HepG2 (cell line): Measurements from ENCODE around the gene NFE2L1. TPM values are rescaled to one million over a fixed set of nuclear protein-coding genes. Genes with fewer than 3 reads are reported as not detected.

ENCODE experiments used
- ATAC-seq: fragments of 200-7000 bp; cut with Tn5 transposase; 3 replicates; pipeline ENCODE4 v1.9.1; 2020; ENCODE audit warnings: mild to moderate bottlenecking, moderate library complexity
- BruUV-seq: library from RNA; stranded (reverse); fragments of 400-500 nt; replicated peaks from 2 replicates; lab custom pipeline; 2021; lab: Mats Ljungman, UMichigan
- CTCF ChIA-PET: fragments of 300-600 bp; formaldehyde crosslinking; extraction: SDS; loops from one replicate; lab custom pipeline; 2021; ENCODE audit warnings: low total read pairs, inconsistent platforms, low intra/inter-chr PET ratio; lab: Yijun Ruan, JAX
- POLR2A ChIA-PET: fragments of 350-600 bp; sonication (Branson Sonifier 250); formaldehyde crosslinking; loops from one replicate; lab custom pipeline; 2020; ENCODE audit warnings: antibody characterized with exemption, inconsistent platforms; lab: Yijun Ruan, JAX
- DNase-seq: peaks from one replicate; pipeline ENCODE4 v3.0.0-alpha.2; 2015; ENCODE audit warnings: low spot score
- FAIRE-seq: peaks from 3 replicates; lab custom pipeline; 2011; peaks lifted over from hg19 to GRCh38; lab: Jason Lieb, UNC
- H2AFZ ChIP-seq: one replicate; pipeline ENCODE4 v1.6.1; 2011; ENCODE audit warnings: low read length, inconsistent platforms
- H3K27ac ChIP-seq: fragments of 300-600 bp; 3 replicates; pipeline ENCODE4 v1.8.0; 2011; ENCODE audit warnings: mixed run types, mild to moderate bottlenecking, mixed read lengths, low read length, inconsistent platforms; ENCODE audit not compliant: insufficient read depth; ENCODE audit errors: extremely low read length
- H3K27me3 ChIP-seq, 2 experiments: fragments of 200-600 bp in 1 of 2; 2 replicates in 1 of 2; 3 replicates in 1 of 2; pipeline versions ENCODE4 v1.6.0 to v1.8.0; 2011; ENCODE audit warnings: low read length in 2 of 2, mild to moderate bottlenecking in 2 of 2, moderate library complexity in 2 of 2, inconsistent platforms in 1 of 2; ENCODE audit not compliant: insufficient read depth in 2 of 2, control insufficient read depth in 1 of 2
- H3K36me3 ChIP-seq, 2 experiments: fragments of 200-600 bp in 1 of 2; replicated peaks in 1 of 2; 2 replicates in 1 of 2; 3 replicates in 1 of 2; pipeline versions ENCODE4 v1.5.1 to v1.8.0; 2011; ENCODE audit warnings: low read length in 2 of 2, inconsistent platforms in 1 of 2; ENCODE audit not compliant: insufficient read depth in 2 of 2, control insufficient read depth in 1 of 2
- H3K4me1 ChIP-seq: 2 replicates; pipeline ENCODE4 v1.5.1; 2012; ENCODE audit warnings: low read length, inconsistent platforms; ENCODE audit not compliant: insufficient read depth
- H3K4me2 ChIP-seq: 2 replicates; pipeline ENCODE4 v1.6.0; 2011; ENCODE audit warnings: low read depth, low read length, inconsistent platforms
- H3K4me3 ChIP-seq, 3 experiments: fragments of 200-600 bp in 1 of 3; sonication (generic), shearing (Covaris generic) in 1 of 3; replicated peaks in 1 of 3; 2 replicates each; pipeline ENCODE4 v1.5.1; 2011 to 2016; ENCODE audit warnings: low read length in 3 of 3, inconsistent platforms in 2 of 3, low read depth in 2 of 3, mild to moderate bottlenecking in 2 of 3, control low read depth in 1 of 3, mixed read lengths in 1 of 3; ENCODE audit not compliant: insufficient read depth in 1 of 3
- H3K79me2 ChIP-seq: one replicate; pipeline ENCODE4 v1.6.1; 2011; ENCODE audit warnings: low read length, inconsistent platforms; ENCODE audit not compliant: insufficient read depth
- H3K9ac ChIP-seq: 2 replicates; pipeline ENCODE4 v1.6.0; 2011; ENCODE audit warnings: mild to moderate bottlenecking, low read depth, low read length, inconsistent platforms; ENCODE audit not compliant: insufficient read depth
- H3K9me3 ChIP-seq: 2 replicates; pipeline ENCODE4 v1.5.1; 2012; ENCODE audit warnings: mild to moderate bottlenecking, low read length
- H4K20me1 ChIP-seq: 2 replicates; pipeline ENCODE4 v1.6.0; 2011; ENCODE audit warnings: inconsistent platforms, mild to moderate bottlenecking, low read length, moderate library complexity; ENCODE audit not compliant: insufficient read depth
- ARID5B ChIP-seq: IDR thresholded peaks from 2 replicates; pipeline ENCODE4 v1.4.0; 2020; ENCODE audit warnings: mild to moderate bottlenecking, missing genetic modification reagents
- CEBPB ChIP-seq: IDR thresholded peaks from 2 replicates; pipeline ENCODE4 v1.6.1; 2011; ENCODE audit warnings: low read depth, low read length, improper control_type of control experiment, borderline replicate concordance
- MTA1 ChIP-seq: sonication (generic); formaldehyde crosslinking; IDR thresholded peaks from 2 replicates; pipeline ENCODE4 v1.4.0; 2020; ENCODE audit warnings: missing genetic modification reagents, mild to moderate bottlenecking, borderline replicate concordance
- RNF2 ChIP-seq: fragments of 450-650 bp; conservative IDR thresholded peaks from 2 replicates; pipeline ENCODE4 v1.6.1; 2016; ENCODE audit warnings: low read depth
- SMAD1 ChIP-seq: sonication (generic); formaldehyde crosslinking; IDR thresholded peaks from 2 replicates; pipeline ENCODE4 v1.4.0; 2020; ENCODE audit warnings: missing genetic modification reagents, low read depth, mild to moderate bottlenecking, borderline replicate concordance
- TARDBP ChIP-seq: sonication (generic); formaldehyde crosslinking; IDR thresholded peaks from 2 replicates; pipeline ENCODE4 v1.8.0; 2022; ENCODE audit warnings: mild to moderate bottlenecking, missing genetic modification reagents
- ZFP41 ChIP-seq: sonication (generic); formaldehyde crosslinking; IDR thresholded peaks from 2 replicates; pipeline ENCODE4 v1.4.0; 2020; ENCODE audit warnings: mild to moderate bottlenecking, missing genetic modification reagents, borderline replicate concordance
- WGBS: methylation state at CpG from one replicate; pipeline ENCODE4 v1.1.6; 2017; ENCODE audit warnings: low lambda C conversion rate; 5-methylcytosine and 5-hydroxymethylcytosine counted together
- in situ Hi-C: cut with HindIII; loops from 2 replicates; pipeline ENCODE4 v1.10.0; 2017; ENCODE audit warnings: low pct_unique_long_range_greater_than_20kb; ENCODE audit not compliant: extremely low pct_ligation_motif_present
- intact Hi-C: fragments of 100-400 bp; cut with micrococcal nuclease; formaldehyde crosslinking; loops from one replicate; pipeline ENCODE4 v1.10.0; 2022; ENCODE audit not compliant: unreplicated experiment
- polyA plus RNA-seq, 8 experiments: library from polyadenylated mRNA; depleted of rRNA in 3 of 8; stranded (reverse) in 7 of 8; unstranded in 1 of 8; fragments of >200 nt; fragmentation: Illumina TruSeq in 4 of 8; extraction: Trizol in 4 of 8; gene quantifications; 2 replicates each; pipeline versions ENCODE4 v1.2.1 to v1.2.3, GENCODE V29; 2011 to 2016; ENCODE audit warnings: low read depth in 4 of 8, missing spikeins in 1 of 8, mixed read lengths in 1 of 8; ENCODE audit not compliant: insufficient read depth in 1 of 8
- total RNA-seq, 5 experiments: library from RNA; depleted of rRNA; stranded (reverse); fragments of >200 nt; fragmentation: Illumina TruSeq; extraction: Trizol; gene quantifications; 2 replicates each; pipeline ENCODE4 v1.2.3, GENCODE V29; 2016; ENCODE audit warnings: low read depth in 1 of 5
- TF ChIP-seq, protein P1 (sequence below): sonication (generic); formaldehyde crosslinking; IDR thresholded peaks from 2 replicates; pipeline ENCODE4 v1.4.0; 2020; ENCODE audit warnings: mild to moderate bottlenecking, missing genetic modification reagents, borderline replicate concordance

The NFE2L1 gene
- total and polyA plus RNA-seq, 2 of the 13 experiments (the other 11 are each of a cell fraction or from before 2014, with no cell fraction given) = 67.0 to 234 TPM

- TF ChIP-seq, protein P1, sequence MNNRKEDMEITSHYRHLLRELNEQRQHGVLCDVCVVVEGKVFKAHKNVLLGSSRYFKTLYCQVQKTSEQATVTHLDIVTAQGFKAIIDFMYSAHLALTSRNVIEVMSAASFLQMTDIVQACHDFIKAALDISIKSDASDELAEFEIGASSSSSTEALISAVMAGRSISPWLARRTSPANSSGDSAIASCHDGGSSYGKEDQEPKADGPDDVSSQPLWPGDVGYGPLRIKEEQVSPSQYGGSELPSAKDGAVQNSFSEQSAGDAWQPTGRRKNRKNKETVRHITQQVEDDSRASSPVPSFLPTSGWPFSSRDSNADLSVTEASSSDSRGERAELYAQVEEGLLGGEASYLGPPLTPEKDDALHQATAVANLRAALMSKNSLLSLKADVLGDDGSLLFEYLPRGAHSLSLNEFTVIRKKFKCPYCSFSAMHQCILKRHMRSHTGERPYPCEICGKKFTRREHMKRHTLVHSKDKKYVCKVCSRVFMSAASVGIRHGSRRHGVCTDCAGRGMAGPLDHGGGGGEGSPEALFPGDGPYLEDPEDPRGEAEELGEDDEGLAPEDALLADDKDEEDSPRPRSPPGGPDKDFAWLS (CRISPR knock-in tag) = no peak
- TF ChIP-seq, all 625 proteins: peak for 4
These were observed 12.1 kb downstream of the NFE2L1 start (continued) for GRCh38 chr17:48060249-48060648.

DNA sequence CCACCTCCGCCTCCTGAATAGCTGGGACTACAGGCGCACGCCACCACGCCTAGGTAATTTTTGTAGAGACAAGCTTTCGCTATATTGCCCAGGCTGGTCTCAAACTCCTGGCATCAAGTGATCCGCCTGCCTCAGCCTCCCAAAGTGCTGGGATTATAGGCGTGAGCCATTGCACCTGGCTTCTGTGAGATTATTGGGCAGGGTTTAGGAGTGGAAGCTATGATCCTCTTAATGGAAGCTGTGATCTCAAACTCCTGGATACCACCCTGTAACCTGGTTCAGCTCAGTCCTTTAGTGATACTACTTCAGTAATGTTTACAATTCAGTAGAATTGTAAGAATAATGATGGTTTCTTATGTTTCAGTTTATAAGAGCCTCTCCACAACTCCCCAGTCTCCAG lies 14.1 kb downstream of the NFE2L1 start:
- intact Hi-C loops = no loop called here
- Histone ChIP-seq H3K36me3 (peaks cover 34 to 77% of the 10 kb centered on the region in 2 experiments), H3K4me2 (no peak overlapping the region), H3K9me3 (no peaks in the 10 kb centered on the region), H4K20me1 (peaks cover 5% of the 10 kb centered on the region; the same call in 1 of the 2 replicates), H3K27ac (no peak overlapping the region), H3K4me3 (no peak overlapping the region), H2AFZ (no peak overlapping the region), H3K27me3 (no peaks in the 10 kb centered on the region), H3K4me1 (peaks cover 28% of the 10 kb centered on the region), H3K79me2 (no peaks in the 10 kb centered on the region), H3K9ac (no peak overlapping the region)
- WGBS = over 99% methylated on average over 7 of the region's 7 CpGs
- DNase-seq = no peak
- no peak for FAIRE-seq
- TF ChIP-seq SMAD1 (CRISPR knock-in tag) = no peak
- TF ChIP-seq ZFP41 (CRISPR knock-in tag) = no peak
- TF ChIP-seq MTA1 (CRISPR knock-in tag) = no peak
- no peak for TF ChIP-seq ARID5B
- TF ChIP-seq TARDBP (CRISPR knock-in tag) = no peak
- TF ChIP-seq CEBPB = no peak
- TF ChIP-seq RNF2 = no peak
- BruUV-seq = no TSS peak
- CTCF ChIA-PET = no interaction called here
- in situ Hi-C loops = no loop called here
- ATAC-seq = no peak
- POLR2A ChIA-PET = interaction anchor here (1.4 to 3.3 kb wide), 2 partner anchors 10 to 13 kb away, joined by 6 to 22 read pairs; partner anchors contain the start of gene NFE2L1
